ENCODE data around the gene COL12A1.
"Not testable (repeated sequence)": the region's sequence is repeated elsewhere in the genome, so short reads cannot be mapped to it uniquely, and the experiment has no call there.

COL12A1 gene

DNA sequence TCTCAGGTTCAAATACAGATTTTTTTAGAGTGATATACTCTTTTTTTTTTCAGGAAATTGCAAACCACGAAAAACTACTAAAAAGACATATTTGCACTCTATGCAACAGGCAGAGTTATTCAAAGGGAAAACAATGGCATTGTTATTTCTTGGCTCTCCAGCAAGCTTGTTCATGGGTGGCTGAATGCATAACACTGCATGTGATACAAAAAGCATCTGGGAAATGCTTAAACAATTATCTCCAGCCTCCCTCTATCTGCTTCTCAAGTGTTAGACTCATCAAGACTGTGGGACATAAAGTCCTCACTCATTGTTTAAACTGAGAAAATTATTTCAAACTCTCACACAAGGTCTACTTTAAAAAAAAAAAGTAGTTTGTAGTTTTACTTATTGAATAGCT is 7.3 kb upstream of the COL12A1 start:
- no peak for DNase-seq (ENCODE audit: low read depth, low spot score)

DNA sequence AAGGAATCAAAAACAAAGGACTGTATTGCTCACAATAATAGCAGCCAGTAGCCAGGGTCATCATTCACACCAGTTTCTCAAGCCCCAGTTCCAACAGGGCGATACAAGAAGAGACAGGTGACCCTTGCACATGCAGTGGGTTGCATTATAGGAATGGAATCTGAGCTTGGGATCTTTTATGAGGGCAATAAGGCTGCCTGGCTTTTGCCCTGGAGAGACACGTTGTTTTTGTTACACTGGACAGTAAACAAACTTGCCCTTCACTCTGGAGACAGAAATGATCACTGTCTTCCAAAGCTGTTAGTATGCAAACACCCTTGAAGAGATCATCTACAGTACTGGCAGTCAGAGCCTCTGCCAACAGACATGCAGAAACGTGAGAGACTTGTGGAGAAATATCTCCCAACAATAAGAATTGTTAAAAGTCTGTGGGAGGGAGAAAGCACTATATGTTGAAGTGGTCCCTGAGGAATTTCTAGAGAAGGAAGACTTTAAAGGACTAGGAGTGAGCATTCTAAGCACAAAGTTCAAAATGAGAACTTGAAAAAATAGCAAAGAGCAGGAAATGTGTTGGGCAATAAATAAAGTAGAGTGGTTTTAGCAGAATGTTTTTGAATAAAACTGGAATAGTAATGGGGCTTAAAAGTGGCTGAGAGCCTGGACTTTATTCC is 6.2 kb upstream of the COL12A1 start:
- peak; percentile 14 for DNase-seq (ENCODE audit: low read depth, low spot score)

DNA sequence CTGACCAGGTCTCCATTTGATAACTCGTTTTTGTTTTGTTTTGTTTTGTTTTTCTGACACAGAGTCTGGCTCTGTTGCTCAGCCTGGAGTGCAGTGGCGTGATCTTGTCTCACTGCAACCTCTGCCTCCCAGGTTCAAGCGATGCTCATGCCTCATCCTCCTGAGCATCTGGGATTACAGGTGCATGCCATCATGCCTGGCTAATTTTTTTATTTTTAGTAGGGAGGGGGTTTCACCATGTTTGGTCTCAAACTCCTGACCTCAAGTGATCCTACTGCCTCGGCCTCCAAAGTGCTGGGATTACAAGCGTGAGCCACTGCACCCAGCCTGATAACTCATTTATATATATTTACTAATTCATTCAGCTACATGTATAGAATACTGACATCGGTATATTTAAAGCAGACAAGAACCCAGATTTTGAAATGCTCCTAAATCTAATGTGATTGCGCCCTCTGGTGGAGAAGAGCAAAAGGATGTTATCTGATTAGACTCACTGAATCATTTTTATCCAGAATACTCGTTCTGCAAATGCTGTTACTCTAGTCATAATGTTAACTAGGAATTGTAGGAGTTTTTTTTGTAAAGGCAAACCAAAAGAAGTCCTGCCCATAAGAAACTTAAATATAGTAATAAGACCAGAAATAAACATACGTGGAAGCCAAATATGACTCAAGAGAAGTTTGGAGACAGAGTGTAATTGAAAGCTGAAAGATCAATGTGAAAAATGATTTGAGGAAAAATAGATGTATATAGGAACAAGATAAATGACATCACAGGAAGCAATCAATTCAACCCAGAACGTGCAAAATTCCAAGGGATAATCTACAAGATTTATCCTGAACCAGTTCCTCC is 5.3 kb upstream of the COL12A1 start:
- DNase-seq (ENCODE audit: low read depth, low spot score) = no peak

- DNase-seq (ENCODE audit: low read depth, low spot score) = no peak
These were observed 3.4 kb upstream of the COL12A1 start for GRCh38 chr6:75209184-75209723.

DNA sequence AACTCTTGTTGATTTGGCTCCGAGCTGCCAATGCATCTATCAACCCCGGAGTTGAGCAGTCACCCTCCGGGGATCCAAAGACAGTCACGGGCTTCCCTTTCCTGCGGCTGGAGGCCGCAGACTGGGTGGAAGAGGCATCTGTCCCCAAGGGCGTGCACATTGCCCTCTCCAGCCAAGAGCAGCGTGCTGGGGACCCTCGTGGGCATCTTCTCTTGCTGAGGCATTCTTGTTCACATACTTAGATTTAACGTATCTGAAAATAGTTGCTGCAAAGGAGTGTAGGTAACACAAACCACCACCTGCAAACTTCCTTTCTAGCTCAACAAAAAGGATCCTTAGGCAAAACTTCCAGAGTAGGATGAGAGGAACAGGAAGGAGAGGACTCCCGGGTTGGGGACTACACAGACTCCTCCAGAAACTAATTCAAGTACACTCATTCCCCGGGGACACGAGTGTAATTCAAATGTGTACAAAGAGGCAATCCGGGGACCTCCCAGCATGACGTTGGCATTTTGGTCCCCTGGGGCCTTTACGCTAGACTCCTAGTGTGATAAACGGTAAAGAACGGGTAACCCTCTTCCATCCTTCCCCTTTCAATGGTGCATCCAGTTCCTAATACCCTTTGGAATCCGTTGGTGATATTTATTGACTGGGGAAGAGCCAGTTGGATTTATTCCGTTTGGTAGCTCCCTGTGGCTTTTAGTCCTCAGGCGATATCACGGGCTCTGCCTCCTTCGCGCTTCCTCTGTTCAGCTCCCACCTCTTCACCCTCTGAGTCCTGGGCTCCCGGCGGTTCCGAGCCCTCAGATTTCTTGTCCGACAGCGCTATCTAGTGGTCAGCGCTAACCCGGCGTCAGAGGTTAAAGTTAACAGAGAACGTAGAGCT is 2.7 kb upstream of the COL12A1 start:
- peak; percentile 92 for DNase-seq (ENCODE audit: low read depth, low spot score)

DNA sequence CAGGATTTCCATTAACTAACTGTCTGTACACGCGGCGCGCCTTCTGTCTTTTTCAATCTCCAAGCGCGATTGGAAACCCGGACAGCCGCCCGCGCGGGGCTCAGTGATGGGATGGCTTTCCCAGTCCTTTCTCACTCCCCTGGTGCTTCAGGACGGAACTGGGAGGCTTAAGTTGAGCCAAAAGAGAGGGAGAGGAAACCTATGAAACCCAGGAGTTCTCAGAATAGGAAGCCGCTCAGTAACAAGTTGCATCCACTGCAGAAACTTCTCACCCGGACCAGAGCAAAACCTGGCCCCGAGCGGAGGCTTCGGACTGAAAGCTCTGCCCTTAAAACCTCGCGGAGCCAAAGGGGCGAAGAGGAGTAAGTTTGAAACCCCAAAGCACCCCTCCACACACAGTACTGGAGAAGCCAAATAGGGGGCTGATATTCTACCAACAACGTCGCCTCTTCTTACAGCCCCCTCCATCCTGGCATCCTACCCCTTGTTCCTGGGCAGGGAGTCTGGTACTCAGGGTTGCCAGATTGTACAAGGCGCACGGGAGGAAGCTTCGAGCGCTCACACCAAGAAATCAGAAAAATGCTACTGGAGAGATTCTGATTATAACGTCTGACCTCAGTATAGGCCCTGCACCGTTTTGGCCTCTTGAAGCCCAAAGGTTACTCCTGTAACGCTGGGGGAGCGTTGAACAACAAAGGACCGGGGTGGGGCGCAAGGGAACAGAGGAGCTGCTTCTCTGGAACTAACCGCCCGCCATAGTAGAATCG is 906 bp upstream of the COL12A1 start:
- DNase-seq (ENCODE audit: low read depth, low spot score) = peak; percentile 29

DNA sequence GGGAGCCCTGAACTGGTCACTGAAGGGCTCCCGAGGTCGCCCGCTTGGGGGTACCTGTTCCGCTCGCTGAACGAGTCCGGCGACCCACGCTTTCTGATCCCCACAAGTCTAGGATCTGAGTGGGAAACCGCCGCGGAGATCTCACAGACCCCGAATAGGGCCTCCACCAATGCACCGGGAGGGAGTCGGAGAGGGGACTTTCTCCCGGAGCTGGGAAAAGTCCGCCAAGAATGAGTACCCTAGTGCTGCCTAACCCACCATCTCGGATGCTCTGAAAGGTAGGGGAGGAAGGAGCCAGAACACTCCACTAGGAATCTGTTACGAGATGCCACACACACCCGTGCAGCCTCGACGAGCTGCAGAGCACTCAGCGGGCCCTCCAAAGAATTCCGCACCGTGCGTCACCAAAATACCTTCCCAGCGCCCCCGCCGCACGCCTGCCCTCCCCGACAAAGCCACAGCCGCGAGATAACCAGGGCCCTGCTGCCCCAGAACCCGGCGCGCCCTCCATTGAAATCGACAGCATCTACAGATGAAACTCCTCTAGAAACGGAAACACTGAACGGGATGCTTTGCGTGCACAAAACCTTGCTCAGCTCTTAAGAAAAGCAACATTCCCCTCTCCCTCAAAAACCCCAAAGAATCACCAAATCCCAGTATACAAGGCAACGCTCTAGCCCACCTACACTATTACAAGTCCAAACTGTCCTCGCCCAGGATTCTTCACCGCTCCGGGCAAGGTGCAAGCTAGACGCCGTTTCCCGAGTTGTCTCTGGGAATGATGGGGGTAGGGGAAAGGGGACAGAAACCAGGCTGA is 686 bp downstream of the COL12A1 start:
- DNase-seq (ENCODE audit: low read depth, low spot score) = peak; percentile 47

DNA sequence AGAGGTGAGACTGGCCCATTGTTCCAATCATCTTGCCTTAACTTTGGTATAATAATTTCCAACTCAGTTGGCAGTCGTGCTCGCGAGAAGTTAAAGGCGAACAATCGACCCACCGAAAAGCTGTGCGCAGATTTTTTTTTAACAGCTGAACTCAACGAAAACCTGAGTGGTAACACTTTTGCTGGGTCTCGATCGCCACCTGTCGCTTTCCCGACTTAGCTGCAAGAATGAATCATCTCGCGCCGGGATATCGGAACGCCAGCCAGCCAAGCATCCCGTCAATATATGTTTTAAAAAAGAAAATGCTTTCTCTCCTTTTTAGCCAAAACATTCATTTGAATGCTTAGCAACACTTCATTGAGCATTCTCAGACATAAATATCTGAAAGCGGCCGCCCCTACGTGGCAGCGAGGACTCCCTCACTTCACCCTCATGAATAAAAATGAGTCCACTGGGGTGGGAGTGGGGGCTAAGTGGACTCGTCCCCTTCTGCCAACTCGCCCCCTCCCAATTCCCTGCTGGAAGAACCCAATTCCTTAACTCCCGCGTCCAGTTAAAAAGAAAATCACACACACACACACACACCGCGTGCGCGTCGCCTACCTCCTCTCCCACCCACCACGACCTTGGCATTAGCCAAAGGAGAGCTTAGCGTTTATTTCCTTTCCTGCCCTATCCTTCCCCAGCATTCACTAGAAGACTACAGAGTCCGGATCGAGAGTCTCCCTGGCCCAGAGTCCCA is 1.5 kb downstream of the COL12A1 start:
- peak; percentile 70 for DNase-seq (ENCODE audit: low read depth, low spot score)

- DNase-seq (ENCODE audit: low read depth, low spot score) = no peak
These were observed 2.1 kb downstream of the COL12A1 start for GRCh38 chr6:75203721-75204120.

- DNase-seq (ENCODE audit: low read depth, low spot score) = no peak
These were observed 3.1 kb downstream of the COL12A1 start for GRCh38 chr6:75202676-75203131.

GRCh38 chr6:75201901-75202672 is 3.8 kb downstream of the COL12A1 start:
- peak; percentile 45 for DNase-seq (ENCODE audit: low read depth, low spot score)

- no peak for DNase-seq (ENCODE audit: low read depth, low spot score)
These were observed 4.8 kb downstream of the COL12A1 start for GRCh38 chr6:75201021-75201420.

- DNase-seq (ENCODE audit: low read depth, low spot score) = no peak
These were observed 6.0 kb downstream of the COL12A1 start for GRCh38 chr6:75199889-75200288.

- no peak for DNase-seq (ENCODE audit: low read depth, low spot score)
These were observed 9.7 kb downstream of the COL12A1 start for GRCh38 chr6:75196081-75196687.

GRCh38 chr6:75188221-75188925 is 17.5 kb downstream of the COL12A1 start:
- DNase-seq (ENCODE audit: low read depth, low spot score) = no peak

- not testable (repeated sequence) for DNase-seq (ENCODE audit: low read depth, low spot score)
These were observed 19.3 kb downstream of the COL12A1 start for GRCh38 chr6:75186581-75186980.

DNA sequence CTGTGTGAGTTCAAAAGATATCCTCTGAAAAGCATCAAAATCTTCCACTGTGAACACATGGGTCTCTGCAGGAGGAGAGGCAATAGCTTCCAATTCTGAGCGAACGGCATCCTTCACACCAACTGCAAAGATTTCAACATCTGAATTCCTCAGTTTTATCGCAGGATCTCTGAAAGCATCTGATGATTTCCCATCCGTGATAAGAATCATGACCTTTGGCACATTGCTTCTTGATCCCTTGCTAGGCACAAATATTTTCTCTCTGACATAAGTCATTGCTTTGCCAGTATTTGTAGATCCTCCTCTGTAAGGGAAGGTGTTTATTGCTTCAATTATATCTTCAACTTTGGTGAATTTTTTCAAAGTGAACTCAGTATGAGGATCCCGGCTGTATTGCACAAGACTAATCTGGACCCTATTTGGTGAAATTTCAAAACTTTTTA is 22.7 kb downstream of the COL12A1 start:
- no peak for DNase-seq (ENCODE audit: low read depth, low spot score)
